ENCODE data around the gene TARS3.

DNA sequence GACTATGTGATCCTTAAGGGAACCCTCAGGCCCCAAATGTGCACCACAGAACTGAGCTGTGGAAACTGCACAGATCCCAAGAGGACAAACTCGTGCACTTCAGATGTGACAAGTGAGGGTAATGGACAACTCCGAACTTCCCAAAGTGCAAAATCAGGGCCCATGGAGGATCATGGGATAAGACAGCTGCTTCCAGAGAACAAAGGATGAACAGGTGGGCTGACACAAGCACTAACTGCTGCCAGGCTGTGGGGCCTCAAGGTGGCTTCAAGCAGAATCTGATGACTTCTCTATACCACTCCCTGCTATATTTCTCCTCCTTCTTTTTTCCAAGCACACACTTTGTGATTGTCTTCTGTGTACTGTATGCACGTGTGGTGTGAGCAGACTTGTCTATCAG is 5.4 kb downstream of the TARS3 start:
- TF ChIP-seq, protein P1, sequence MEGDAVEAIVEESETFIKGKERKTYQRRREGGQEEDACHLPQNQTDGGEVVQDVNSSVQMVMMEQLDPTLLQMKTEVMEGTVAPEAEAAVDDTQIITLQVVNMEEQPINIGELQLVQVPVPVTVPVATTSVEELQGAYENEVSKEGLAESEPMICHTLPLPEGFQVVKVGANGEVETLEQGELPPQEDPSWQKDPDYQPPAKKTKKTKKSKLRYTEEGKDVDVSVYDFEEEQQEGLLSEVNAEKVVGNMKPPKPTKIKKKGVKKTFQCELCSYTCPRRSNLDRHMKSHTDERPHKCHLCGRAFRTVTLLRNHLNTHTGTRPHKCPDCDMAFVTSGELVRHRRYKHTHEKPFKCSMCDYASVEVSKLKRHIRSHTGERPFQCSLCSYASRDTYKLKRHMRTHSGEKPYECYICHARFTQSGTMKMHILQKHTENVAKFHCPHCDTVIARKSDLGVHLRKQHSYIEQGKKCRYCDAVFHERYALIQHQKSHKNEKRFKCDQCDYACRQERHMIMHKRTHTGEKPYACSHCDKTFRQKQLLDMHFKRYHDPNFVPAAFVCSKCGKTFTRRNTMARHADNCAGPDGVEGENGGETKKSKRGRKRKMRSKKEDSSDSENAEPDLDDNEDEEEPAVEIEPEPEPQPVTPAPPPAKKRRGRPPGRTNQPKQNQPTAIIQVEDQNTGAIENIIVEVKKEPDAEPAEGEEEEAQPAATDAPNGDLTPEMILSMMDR (conservative IDR thresholded peaks at IDR 0.05) = no peak
- no peak for TF ChIP-seq EZH2 (IDR thresholded peaks at IDR 0.05; ENCODE audit: low read depth)
